H9 (cell line): ENCODE data around the gene PRR33. TPM values are rescaled to one million over a fixed set of nuclear protein-coding genes. Genes with fewer than 3 reads are reported as not detected.

Experiments
- DNase-seq: peaks from one replicate; pipeline ENCODE4 v3.0.0-alpha.2; 2017
- H2AFZ ChIP-seq: one replicate; pipeline ENCODE4 v1.6.1; 2013; ENCODE audit warnings: mild to moderate bottlenecking, low read length, control low read depth, moderate library complexity
- H2AK5ac ChIP-seq: 2 replicates; pipeline ENCODE4 v1.6.1; 2013; ENCODE audit warnings: low read length, control low read depth, mixed read lengths; ENCODE audit not compliant: insufficient read length
- H2BK120ac ChIP-seq: one replicate; pipeline ENCODE4 v1.6.1; 2013; ENCODE audit warnings: low read depth, mild to moderate bottlenecking, low read length, control low read depth, inconsistent platforms; ENCODE audit not compliant: poor library complexity, severe bottlenecking
- H2BK12ac ChIP-seq: 2 replicates; pipeline ENCODE4 v1.6.1; 2013; ENCODE audit warnings: low read length, control low read depth, mixed read lengths, low read depth; ENCODE audit not compliant: insufficient read length
- H2BK15ac ChIP-seq: 2 replicates; pipeline ENCODE4 v1.6.1; 2013; ENCODE audit warnings: low read depth, low read length, control low read depth
- H2BK20ac ChIP-seq: one replicate; pipeline ENCODE4 v1.6.1; 2013; ENCODE audit warnings: low read depth, mild to moderate bottlenecking, low read length, control low read depth, inconsistent platforms; ENCODE audit not compliant: poor library complexity, severe bottlenecking
- H2BK5ac ChIP-seq: 2 replicates; pipeline ENCODE4 v1.6.1; 2013; ENCODE audit warnings: low read length, control low read depth, mixed read lengths; ENCODE audit not compliant: insufficient read length
- H3K14ac ChIP-seq: 2 replicates; pipeline ENCODE4 v1.6.1; 2013; ENCODE audit warnings: low read length, control low read depth; ENCODE audit not compliant: insufficient read depth
- H3K18ac ChIP-seq: 2 replicates; pipeline ENCODE4 v1.6.1; 2013; ENCODE audit warnings: low read depth, mild to moderate bottlenecking, mixed read lengths, low read length, control low read depth; ENCODE audit not compliant: insufficient read length
- H3K23ac ChIP-seq: 2 replicates; pipeline ENCODE4 v1.6.1; 2013; ENCODE audit warnings: low read length, control low read depth, mixed read lengths, low read depth; ENCODE audit not compliant: insufficient read length
- H3K23me2 ChIP-seq: 2 replicates; pipeline ENCODE4 v1.6.1; 2013; ENCODE audit warnings: low read depth, mild to moderate bottlenecking, mixed read lengths, low read length, control low read depth; ENCODE audit not compliant: insufficient read length, poor library complexity, severe bottlenecking
- H3K27ac ChIP-seq: 2 replicates; pipeline ENCODE4 v1.5.1; 2013; ENCODE audit warnings: low read length, control low read depth, mixed read lengths, low read depth; ENCODE audit not compliant: insufficient read length
- H3K27me3 ChIP-seq: 2 replicates; pipeline ENCODE4 v1.6.1; 2013; ENCODE audit warnings: low read length, control low read depth, inconsistent platforms; ENCODE audit not compliant: insufficient read depth
- H3K4ac ChIP-seq: 2 replicates; pipeline ENCODE4 v1.6.1; 2013; ENCODE audit warnings: low read depth, mild to moderate bottlenecking, control low read depth, inconsistent platforms, low read length, moderate library complexity
- H3K4me1 ChIP-seq: 2 replicates; pipeline ENCODE4 v1.6.1; 2013; ENCODE audit warnings: low read length, control low read depth, inconsistent platforms; ENCODE audit not compliant: insufficient read depth
- H3K4me2 ChIP-seq: 2 replicates; pipeline ENCODE4 v1.6.1; 2013; ENCODE audit warnings: low read length, control low read depth, mixed read lengths; ENCODE audit not compliant: insufficient read length, insufficient read depth
- H3K56ac ChIP-seq: 2 replicates; pipeline ENCODE4 v1.6.1; 2013; ENCODE audit warnings: low read depth, mild to moderate bottlenecking, mixed read lengths, low read length, control low read depth; ENCODE audit not compliant: insufficient read length
- H3K79me1 ChIP-seq: 2 replicates; pipeline ENCODE4 v1.6.1; 2013; ENCODE audit warnings: low read depth, mild to moderate bottlenecking, moderate library complexity, low read length, control low read depth, inconsistent platforms; ENCODE audit not compliant: insufficient read depth, poor library complexity, severe bottlenecking
- H3K79me2 ChIP-seq: 2 replicates; pipeline ENCODE4 v1.6.1; 2013; ENCODE audit warnings: low read length, control low read depth, inconsistent platforms; ENCODE audit not compliant: insufficient read depth
- H3K9ac ChIP-seq: 2 replicates; pipeline ENCODE4 v1.6.1; 2013; ENCODE audit warnings: low read length, control low read depth, mixed read lengths; ENCODE audit not compliant: insufficient read length; ENCODE audit errors: extremely low read depth
- H3K9me3 ChIP-seq: one replicate; pipeline ENCODE4 v1.6.1; 2013; ENCODE audit warnings: low read depth, low read length, inconsistent platforms; ENCODE audit not compliant: control insufficient read depth
- H3T11ph ChIP-seq: one replicate; pipeline ENCODE4 v1.6.1; 2013; ENCODE audit warnings: mild to moderate bottlenecking, low read length, control low read depth, inconsistent platforms
- H4K20me1 ChIP-seq: one replicate; pipeline ENCODE4 v1.6.1; 2013; ENCODE audit not compliant: control insufficient read depth, insufficient read length, insufficient read depth
- H4K5ac ChIP-seq: 2 replicates; pipeline ENCODE4 v1.6.1; 2013; ENCODE audit warnings: low read depth, mild to moderate bottlenecking, mixed read lengths, low read length, control low read depth; ENCODE audit not compliant: insufficient read length
- H4K8ac ChIP-seq: replicated peaks from 2 replicates; pipeline ENCODE4 v1.6.1; 2013; ENCODE audit warnings: low read length, control low read depth, mixed read lengths, low read depth; ENCODE audit not compliant: insufficient read length
- H4K91ac ChIP-seq: 2 replicates; pipeline ENCODE4 v1.6.1; 2013; ENCODE audit warnings: low read depth, mild to moderate bottlenecking, moderate library complexity, mixed read lengths, low read length, control low read depth; ENCODE audit not compliant: insufficient read length
- H3K27ac Mint-ChIP-seq, 3 experiments: 2 replicates in 2 of 3; 3 replicates in 1 of 3; pipeline ENCODE4 v1.8.0; 2020 to 2021; ENCODE audit warnings: mixed read lengths in 3 of 3, mild to moderate bottlenecking in 1 of 3, moderate library complexity in 1 of 3
- H3K27me3 Mint-ChIP-seq: 2 replicates; pipeline ENCODE4 v1.8.0; 2021; ENCODE audit warnings: low read depth, mild to moderate bottlenecking, moderate library complexity, mixed read lengths
- H3K36me3 Mint-ChIP-seq, 3 experiments: 2 replicates in 2 of 3; 3 replicates in 1 of 3; pipeline ENCODE4 v1.8.0; 2020 to 2021; ENCODE audit warnings: low read depth in 3 of 3, mixed read lengths in 3 of 3; ENCODE audit not compliant: insufficient read depth in 1 of 3
- H3K4me1 Mint-ChIP-seq, 2 experiments: 2 replicates each; pipeline ENCODE4 v1.8.0; 2020; ENCODE audit warnings: mixed read lengths in 2 of 2
- H3K4me3 Mint-ChIP-seq, 2 experiments: 2 replicates in 1 of 2; 3 replicates in 1 of 2; pipeline ENCODE4 v1.8.0; 2020 to 2021; ENCODE audit warnings: mild to moderate bottlenecking in 2 of 2, mixed read lengths in 2 of 2, moderate library complexity in 1 of 2
- H3K9me3 Mint-ChIP-seq, 2 experiments: 2 replicates in 1 of 2; 3 replicates in 1 of 2; pipeline ENCODE4 v1.8.0; 2020; ENCODE audit warnings: mild to moderate bottlenecking in 2 of 2, mixed read lengths in 2 of 2, moderate library complexity in 1 of 2
- WGBS: extraction: QIAGEN DNeasy Blood & Tissue Kit; methylation state at CpG from one replicate; pipeline ENCODE4 v1.1.7; 2013; ENCODE audit warnings: missing lambda C conversion rate, low lambda C conversion rate, mixed read lengths; ENCODE audit not compliant: insufficient read length; ENCODE audit errors: extremely low coverage; 5-methylcytosine and 5-hydroxymethylcytosine counted together
- total RNA-seq: library from RNA; stranded (reverse); gene quantifications from 2 replicates; pipeline ENCODE4 v1.2.1, GENCODE V29; 2021
- TF ChIP-seq, protein P1 (sequence below): fragments of 200-600 bp; sonication (generic); conservative IDR thresholded peaks from 3 replicates; pipeline ENCODE4 v1.8.0; 2021; ENCODE audit warnings: antibody characterized with exemption, mild to moderate bottlenecking

Gene PRR33
- total RNA-seq, 1 experiment from 2014 or later, result not detected

GRCh38 chr11:1867381-1867780 is 24.3 kb downstream of the PRR33 start:
- H3K18ac ChIP-seq, result no peak overlapping the region
- no peaks in the 10 kb centered on the region for H3K23me2 ChIP-seq
- H3K79me1 ChIP-seq, result no peaks in the 10 kb centered on the region
- H3K4me2 ChIP-seq, result no peak overlapping the region
- Mint-ChIP-seq H3K4me3 (no peak overlapping the region), H3K36me3 (no peaks in the 10 kb centered on the region), H3K27me3 (peaks cover 29% of the 10 kb centered on the region), H3K9me3 (no peaks in the 10 kb centered on the region; a peak in 1 of 5 replicates), H3K27ac (no peak overlapping the region), H3K4me1 (peaks cover 7 to 15% of the 10 kb centered on the region in 2 experiments)
- H3K23ac ChIP-seq, result no peak overlapping the region
- no peak overlapping the region for H3K4ac ChIP-seq
- H3K27me3 ChIP-seq, result no peaks in the 10 kb centered on the region
- H3K4me1 ChIP-seq, result peaks cover 3% of the 10 kb centered on the region; the same call in 1 of the 2 replicates
- DNase-seq, result no peak
- H4K91ac ChIP-seq, result no peak overlapping the region
- no peak overlapping the region for H2BK5ac ChIP-seq
- no peaks in the 10 kb centered on the region for H4K20me1 ChIP-seq
- H2AK5ac ChIP-seq, result no peak overlapping the region
- no peaks in the 10 kb centered on the region for H3K79me2 ChIP-seq
- no peak overlapping the region for H2BK15ac ChIP-seq
- WGBS, result no CpG with 5 or more reads among the region's 8 CpGs
- TF ChIP-seq, protein P1, sequence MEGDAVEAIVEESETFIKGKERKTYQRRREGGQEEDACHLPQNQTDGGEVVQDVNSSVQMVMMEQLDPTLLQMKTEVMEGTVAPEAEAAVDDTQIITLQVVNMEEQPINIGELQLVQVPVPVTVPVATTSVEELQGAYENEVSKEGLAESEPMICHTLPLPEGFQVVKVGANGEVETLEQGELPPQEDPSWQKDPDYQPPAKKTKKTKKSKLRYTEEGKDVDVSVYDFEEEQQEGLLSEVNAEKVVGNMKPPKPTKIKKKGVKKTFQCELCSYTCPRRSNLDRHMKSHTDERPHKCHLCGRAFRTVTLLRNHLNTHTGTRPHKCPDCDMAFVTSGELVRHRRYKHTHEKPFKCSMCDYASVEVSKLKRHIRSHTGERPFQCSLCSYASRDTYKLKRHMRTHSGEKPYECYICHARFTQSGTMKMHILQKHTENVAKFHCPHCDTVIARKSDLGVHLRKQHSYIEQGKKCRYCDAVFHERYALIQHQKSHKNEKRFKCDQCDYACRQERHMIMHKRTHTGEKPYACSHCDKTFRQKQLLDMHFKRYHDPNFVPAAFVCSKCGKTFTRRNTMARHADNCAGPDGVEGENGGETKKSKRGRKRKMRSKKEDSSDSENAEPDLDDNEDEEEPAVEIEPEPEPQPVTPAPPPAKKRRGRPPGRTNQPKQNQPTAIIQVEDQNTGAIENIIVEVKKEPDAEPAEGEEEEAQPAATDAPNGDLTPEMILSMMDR, result no peak
- H2BK120ac ChIP-seq, result no peak overlapping the region
- no peak overlapping the region for H2BK12ac ChIP-seq
- no peak overlapping the region for H4K5ac ChIP-seq
- H3T11ph ChIP-seq, result no peak overlapping the region
- H3K14ac ChIP-seq, result no peak overlapping the region
- no peak overlapping the region for H2AFZ ChIP-seq
- H3K27ac ChIP-seq, result no peak overlapping the region
- H3K9ac ChIP-seq, result no peak overlapping the region
- H4K8ac ChIP-seq, result no peak overlapping the region
- H3K9me3 ChIP-seq, result no peaks in the 10 kb centered on the region
- H2BK20ac ChIP-seq, result no peak overlapping the region
- H3K56ac ChIP-seq, result no peak overlapping the region
